Skin epidermis (tissue), 12 donors: ENCODE data around the gene HOXC6.

Source experiments
- H3K27ac ChIP-seq, 21 experiments: fragments of 200-600 bp; sonication (generic) in 11 of 21; one replicate each; pipeline ENCODE4 v1.5.0; 2020; ENCODE audit warnings: mild to moderate bottlenecking in 3 of 21, inconsistent platforms in 2 of 21, moderate library complexity in 2 of 21
- H3K4me3 ChIP-seq, 7 experiments: fragments of 200-600 bp; sonication (generic) in 2 of 7; one replicate each; pipeline ENCODE4 v1.5.0; 2020; ENCODE audit warnings: inconsistent platforms in 2 of 7, mild to moderate bottlenecking in 2 of 7, moderate library complexity in 1 of 7

The HOXC6 gene

DNA sequence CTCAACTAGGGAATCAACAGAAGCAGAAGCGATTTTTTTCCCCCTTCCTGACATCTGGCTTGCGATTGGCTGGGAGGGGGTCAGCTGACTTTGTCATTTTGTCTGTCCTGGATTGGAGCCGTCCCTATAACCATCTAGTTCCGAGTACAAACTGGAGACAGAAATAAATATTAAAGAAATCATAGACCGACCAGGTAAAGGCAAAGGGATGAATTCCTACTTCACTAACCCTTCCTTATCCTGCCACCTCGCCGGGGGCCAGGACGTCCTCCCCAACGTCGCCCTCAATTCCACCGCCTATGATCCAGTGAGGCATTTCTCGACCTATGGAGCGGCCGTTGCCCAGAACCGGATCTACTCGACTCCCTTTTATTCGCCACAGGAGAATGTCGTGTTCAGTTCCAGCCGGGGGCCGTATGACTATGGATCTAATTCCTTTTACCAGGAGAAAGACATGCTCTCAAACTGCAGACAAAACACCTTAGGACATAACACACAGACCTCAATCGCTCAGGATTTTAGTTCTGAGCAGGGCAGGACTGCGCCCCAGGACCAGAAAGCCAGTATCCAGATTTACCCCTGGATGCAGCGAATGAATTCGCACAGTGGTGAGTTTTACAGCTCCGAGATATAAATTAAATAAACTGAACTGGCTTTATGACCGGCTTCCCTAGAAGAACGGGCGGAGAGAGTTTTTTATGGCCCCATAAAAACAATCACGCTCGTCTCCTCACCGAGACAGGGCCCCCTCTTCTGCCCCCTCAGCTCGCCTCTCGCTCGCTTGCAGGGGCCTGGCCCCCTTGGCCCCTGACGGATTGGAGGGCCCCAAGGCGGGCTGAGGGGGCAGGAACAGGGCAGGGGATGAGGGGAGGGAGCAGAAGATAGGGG lies at the start of gene HOXC6:
HOXC6 (plus strand) TSS at position 127 of the 888 bp plus-strand sequence; CDS start at position 209, 82 bp downstream.
- Histone ChIP-seq H3K27ac (peak within 1 kb of the TSS in 11 of 21 experiments; percentile 4 to 98 (median 78)), H3K4me3 (peak within 1 kb of the TSS in 6 of 7 experiments; percentile 0 to 41 (median 19))

DNA sequence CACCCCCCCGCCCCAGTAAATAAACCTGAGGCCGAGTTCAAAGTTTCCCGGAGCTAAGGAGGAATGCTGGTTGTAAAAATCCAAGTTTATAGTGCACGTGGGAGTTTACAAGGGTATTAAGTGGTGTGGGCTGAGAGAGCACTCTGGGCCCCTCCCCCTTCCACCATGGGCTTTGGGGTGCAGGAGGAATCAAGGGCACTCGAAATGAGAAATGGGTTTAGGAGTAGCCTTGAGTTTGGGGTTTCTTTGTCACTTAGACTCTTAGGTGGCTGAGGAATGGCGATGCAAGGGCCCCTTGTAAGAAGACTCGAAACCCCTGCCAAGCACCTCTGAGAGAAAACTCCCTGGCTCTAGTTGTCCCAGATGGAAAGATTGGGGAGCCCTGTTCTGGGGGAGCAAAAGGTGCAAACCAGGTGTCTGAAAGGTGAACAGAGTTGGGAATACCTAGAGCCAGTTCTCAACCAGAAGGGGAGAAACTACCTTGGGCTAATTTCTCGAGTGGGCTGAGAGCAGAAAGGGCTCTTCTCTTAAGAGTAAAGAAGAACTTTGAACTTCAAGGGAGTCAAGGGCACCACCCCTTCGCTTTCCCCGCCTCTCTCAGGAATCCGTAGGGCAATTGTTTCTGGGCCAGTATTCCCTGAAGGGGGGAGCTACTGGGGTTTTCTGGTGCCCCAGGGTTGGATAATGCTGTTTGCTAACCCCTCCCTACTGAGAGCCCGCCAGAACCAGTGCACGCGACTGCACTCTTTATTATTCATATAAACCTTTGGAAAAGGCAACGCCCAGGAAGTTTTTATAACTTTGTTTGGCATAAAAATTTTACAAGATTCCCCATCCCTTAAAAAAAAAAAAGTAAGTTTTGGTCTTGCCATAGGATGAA lies 49.5 kb upstream of the HOXC6 start:
- H3K27ac ChIP-seq = peak overlapping the region in 5 of 21 experiments; percentile 36 to 98 (median 41)

GRCh38 chr12:53980104-53980801 lies 48.0 kb upstream of the HOXC6 start:
- no peak overlapping the region for H3K4me3 ChIP-seq
- peak overlapping the region in 6 of 21 experiments; percentile 29 to 98 (median 86) for H3K27ac ChIP-seq

More for the DNA sequence above, 49.5 kb upstream of the HOXC6 start:
- H3K4me3 ChIP-seq = no peak overlapping the region

GRCh38 chr12:53980802-53981496 lies 47.3 kb upstream of the HOXC6 start:
- Histone ChIP-seq H3K4me3 (no peak overlapping the region), H3K27ac (peak overlapping the region in 6 of 21 experiments; percentile 29 to 98 (median 86))

DNA sequence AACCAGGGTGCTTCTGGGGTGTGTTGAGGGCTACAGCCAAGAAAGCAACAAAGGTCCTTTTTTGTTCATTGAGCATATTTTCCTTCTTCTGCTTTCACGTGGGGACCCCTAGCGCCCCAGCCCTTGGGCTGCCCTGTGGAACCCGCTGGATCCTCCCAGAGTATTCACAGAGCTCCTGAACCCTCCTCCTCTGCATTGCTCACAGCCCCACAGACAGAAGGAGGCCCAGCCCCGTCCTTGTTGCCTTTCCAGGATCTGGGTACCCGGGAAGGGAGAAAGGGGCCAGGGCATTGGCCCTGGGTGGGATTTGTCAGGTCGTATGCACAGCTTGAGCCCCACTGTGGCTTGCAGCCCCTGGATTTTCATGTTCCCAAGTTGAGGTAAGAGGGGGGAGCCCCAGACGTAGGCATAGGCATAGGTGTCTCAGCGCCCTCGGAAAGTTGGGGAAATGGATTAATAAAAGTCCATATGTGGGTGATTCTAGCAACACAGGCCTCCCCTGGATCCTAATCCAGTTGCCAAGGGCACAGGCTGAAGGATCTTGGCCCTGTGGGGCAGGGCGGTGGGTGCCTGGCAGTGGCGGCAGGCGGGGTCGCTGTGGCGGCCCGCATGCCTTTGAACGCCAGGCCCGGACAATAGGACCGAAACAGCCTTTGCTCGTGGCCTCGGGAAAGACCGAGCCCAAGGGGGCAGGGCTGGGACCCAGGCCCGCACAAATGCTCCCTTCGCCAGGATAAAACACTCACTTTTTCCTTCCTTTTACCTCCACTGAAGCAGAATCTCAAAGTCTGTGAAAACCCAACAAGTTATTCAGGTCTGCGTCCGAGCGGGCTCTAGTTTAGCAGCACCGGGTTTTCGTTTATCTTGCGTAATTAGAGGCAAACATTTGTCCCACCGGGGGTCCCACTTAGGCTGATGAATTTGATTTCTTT lies 46.3 kb upstream of the HOXC6 start:
- H3K27ac ChIP-seq = peak overlapping the region in 9 of 21 experiments; percentile 29 to 98 (median 83)
- no peak overlapping the region for H3K4me3 ChIP-seq

GRCh38 chr12:53982648-53983567 lies 45.3 kb upstream of the HOXC6 start:
- peak overlapping the region in 9 of 21 experiments; percentile 30 to 98 (median 83) for H3K27ac ChIP-seq
- H3K4me3 ChIP-seq = peak overlapping the region in 1 of 7 experiments; percentile 4

DNA sequence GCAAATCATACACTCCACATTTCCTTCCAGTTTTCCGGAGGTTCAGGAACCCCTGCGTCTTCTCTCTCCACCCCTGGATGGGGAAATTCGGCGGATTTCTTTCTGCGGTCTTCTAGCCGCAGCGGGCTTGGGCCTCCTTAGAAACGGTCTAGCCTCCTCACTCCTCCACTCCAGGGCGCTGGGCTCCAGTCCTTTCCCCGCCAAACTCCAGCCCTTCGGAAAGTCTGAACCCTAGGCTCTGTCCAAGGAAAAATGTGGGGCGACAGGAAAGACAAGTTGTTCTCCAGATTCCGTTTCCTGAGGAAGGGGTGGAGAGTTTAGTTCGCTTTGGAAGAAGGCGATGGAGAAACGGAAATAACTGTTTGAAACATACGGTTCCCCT lies 44.7 kb upstream of the HOXC6 start:
- Histone ChIP-seq H3K4me3 (peak overlapping the region in 2 of 7 experiments; percentile 4 to 39), H3K27ac (peak overlapping the region in 9 of 21 experiments; percentile 14 to 98 (median 83))

DNA sequence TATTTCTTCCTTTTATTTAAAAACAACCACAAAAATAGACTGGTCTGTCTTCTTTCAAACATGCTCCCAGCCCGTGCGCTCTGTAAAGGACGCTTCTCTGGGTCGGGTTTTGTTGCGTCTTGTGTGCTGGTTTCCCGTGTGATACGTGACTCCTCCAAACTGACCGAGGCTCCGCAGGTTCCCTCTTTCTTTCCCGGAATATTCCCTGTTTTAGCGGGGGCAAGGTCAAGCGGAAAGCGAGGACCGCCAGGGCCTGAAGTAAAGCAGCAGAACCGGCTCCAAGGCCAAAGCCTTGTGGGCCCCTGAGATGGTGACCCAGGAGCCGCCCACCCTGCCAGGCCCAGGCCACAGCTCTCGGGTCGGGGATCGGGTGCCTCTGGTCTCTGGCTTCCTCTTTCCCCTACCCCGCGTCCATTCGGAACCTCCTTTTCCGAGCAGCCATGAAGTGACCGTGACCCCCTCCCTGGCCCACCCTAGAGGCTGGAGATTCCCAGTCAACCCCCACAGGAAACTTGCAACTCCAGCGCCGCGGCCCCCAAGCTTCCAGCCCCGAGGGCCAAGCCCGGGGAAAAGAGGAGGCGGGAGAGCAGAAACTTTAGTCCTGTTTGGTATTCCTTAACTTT lies 44.2 kb upstream of the HOXC6 start:
- Histone ChIP-seq H3K27ac (peak overlapping the region in 12 of 21 experiments; percentile 10 to 98 (median 72)), H3K4me3 (peak overlapping the region in 3 of 7 experiments; percentile 39 to 43 (median 42))

DNA sequence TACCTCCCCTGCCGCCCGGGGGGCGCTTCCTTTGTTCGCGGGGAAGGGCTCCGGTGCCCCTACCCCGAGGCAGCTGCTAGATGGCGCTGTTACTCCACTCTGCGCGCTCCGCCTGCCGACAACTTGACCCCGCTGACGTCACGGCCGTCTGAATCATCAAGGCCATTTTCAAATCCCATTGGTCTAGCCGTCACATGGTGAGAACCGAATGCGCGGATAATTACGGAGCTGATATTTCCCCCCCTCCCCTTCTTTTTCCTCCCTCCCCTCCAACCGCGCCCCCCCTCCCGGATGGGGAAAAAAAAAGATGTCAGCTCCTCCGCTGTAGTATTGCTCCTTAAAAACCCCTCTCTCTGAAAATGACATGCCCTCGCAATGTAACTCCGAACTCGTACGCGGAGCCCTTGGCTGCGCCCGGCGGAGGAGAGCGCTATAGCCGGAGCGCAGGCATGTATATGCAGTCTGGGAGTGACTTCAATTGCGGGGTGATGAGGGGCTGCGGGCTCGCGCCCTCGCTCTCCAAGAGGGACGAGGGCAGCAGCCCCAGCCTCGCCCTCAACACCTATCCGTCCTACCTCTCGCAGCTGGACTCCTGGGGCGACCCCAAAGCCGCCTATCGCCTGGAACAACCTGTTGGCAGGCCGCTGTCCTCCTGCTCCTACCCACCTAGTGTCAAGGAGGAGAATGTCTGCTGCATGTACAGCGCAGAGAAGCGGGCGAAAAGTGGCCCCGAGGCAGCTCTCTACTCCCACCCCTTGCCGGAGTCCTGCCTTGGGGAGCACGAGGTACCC lies 43.1 kb upstream of the HOXC6 start, which contains the start of gene HOXC10:
HOXC10 (plus strand) TSS at position 246 of the 791 bp plus-strand sequence; CDS start at position 360, 114 bp downstream.
- Histone ChIP-seq H3K27ac (peak within 1 kb of the TSS in 15 of 21 experiments; percentile 42 to 98 (median 73)), H3K4me3 (peak within 1 kb of the TSS in 6 of 7 experiments; percentile 9 to 43 (median 38))

- H3K27ac ChIP-seq = peak overlapping the region in 15 of 21 experiments; percentile 42 to 98 (median 73)
- H3K4me3 ChIP-seq = peak overlapping the region in 6 of 7 experiments; percentile 9 to 43 (median 38)
Measured at GRCh38 chr12:53985692-53985993, 42.6 kb upstream of the HOXC6 start.

DNA sequence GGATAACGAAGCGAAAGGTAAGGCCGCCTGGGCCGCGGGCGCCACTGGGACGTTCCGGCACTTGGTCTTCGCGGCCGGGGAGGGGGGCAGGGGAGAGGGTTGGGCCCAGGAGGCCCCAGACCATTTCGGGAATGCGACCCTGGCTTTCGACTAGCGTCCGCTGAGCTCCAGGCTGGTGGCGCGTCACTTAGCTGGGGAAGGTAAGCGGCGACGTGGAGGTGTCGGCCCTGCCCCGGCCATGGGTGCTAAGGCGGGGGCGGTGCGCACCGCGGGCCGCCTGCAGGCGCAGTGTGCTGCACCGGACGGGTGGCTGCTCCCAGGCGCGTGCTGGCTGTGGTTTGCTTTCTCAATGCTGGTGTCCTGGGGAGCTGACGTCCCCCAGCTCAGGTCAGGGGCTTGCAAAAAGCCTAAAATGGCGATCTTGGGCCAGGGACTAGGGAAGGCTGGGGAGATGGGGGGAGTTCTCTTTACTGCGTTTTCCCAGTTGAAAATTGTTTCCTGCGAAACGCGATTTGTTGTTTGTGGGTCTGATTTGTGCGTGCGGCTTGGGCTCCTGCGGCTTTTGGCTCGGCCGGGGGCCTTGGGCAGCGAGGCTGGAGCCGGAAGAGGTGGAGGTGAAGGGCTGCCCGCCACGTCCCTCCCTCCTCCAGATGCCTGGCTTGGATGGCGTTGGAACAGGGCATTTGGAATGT lies 42.1 kb upstream of the HOXC6 start:
- Histone ChIP-seq H3K4me3 (peak overlapping the region in 6 of 7 experiments; percentile 9 to 43 (median 38)), H3K27ac (peak overlapping the region in 15 of 21 experiments; percentile 42 to 98 (median 73))

DNA sequence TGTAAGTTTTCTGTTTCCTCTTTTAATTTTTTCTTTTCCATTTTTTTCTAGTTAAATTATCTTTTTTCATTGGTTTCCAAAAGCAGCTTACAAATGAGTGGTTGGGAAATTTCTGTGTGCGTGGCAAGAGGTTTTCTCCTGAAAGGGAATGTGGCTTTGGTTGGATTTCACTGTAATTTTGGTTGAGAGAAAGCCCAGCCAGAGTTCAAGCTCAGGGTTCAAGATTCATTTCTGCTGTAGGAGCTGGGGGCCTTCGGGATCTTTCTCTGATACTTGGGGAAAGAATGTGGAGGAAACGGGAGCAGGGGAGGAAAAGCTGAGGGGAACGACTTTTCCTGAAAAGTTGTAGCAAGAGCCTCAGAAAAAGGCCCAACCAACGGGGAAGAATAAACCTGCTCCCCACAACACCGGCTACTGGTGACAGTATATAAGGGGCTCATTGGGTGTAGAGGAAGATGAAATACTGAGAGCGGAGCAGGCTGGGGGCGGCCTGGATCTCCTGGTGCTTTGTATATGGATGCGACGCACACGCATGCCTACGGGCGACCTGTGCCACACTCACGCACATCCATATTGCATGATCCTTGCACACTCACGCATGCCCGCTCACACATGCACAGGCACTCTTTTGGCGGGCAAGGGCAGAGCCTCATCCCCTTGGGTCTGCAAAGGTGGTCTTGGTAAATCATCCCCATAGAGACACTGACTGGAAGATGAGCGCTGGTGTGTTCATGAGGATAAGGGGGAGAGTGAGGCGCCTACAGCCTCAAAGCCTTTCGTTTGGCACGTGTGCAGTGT lies 41.4 kb upstream of the HOXC6 start:
- peak overlapping the region in 5 of 7 experiments; percentile 34 to 43 (median 39) for H3K4me3 ChIP-seq
- H3K27ac ChIP-seq = peak overlapping the region in 11 of 21 experiments; percentile 57 to 98 (median 82)

DNA sequence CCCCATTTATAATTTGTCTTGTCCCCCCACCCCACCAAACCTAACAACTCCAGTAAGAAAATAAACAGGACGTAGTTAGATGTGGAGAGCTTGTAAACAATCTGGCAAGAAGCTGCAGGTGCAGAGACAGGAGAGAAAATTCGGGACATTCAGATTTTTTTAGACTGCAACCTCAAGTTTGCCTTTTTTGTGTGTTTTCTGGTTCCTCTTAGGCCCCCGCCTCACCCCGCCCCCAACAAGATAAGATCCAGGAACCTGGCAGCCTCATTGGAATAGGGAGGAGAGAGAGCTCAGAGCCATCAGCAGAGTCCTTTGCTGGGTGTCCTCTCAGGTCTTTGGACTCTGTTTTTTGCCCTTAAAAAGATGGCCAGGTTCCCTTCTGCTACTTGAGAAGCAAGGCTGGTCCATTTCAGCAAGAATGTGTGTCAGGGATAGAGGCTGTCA lies 40.4 kb upstream of the HOXC6 start:
- Histone ChIP-seq H3K4me3 (no peak overlapping the region), H3K27ac (peak overlapping the region in 3 of 21 experiments; percentile 41 to 98 (median 95))
